K562 (cell line): ENCODE results near the gene TARS3. TPM values are rescaled to one million over a fixed set of nuclear protein-coding genes. Genes with fewer than 3 reads are reported as not detected.

ENCODE experiments used
- BDP1 ChIP-seq: IDR thresholded peaks from 3 replicates; pipeline ENCODE4 v1.6.1; 2011; ENCODE audit not compliant: insufficient read length, insufficient read depth
- CHD2 ChIP-seq: IDR thresholded peaks from 2 replicates; pipeline ENCODE4 v1.6.1; 2011; ENCODE audit warnings: low read depth, low read length
- E2F4 ChIP-seq: sonication (generic); formaldehyde crosslinking; IDR thresholded peaks from 2 replicates; pipeline ENCODE4 v1.8.0; 2022; ENCODE audit warnings: mild to moderate bottlenecking, low read depth, missing genetic modification reagents
- EP400 ChIP-seq: fragments of 450-650 bp; IDR thresholded peaks from 2 replicates; pipeline ENCODE4 v1.6.1; 2017; ENCODE audit warnings: antibody characterized with exemption, mild to moderate bottlenecking, moderate library complexity
- HMBOX1 ChIP-seq: sonication (generic); IDR thresholded peaks from 2 replicates; pipeline ENCODE4 v1.6.1; 2016
- LARP7 ChIP-seq: fragments of 450-650 bp; IDR thresholded peaks from 2 replicates; pipeline ENCODE4 v1.6.1; 2016
- MEIS2 ChIP-seq: fragments of 450-650 bp; IDR thresholded peaks from 2 replicates; pipeline ENCODE4 v1.6.1; 2014; ENCODE audit warnings: mild to moderate bottlenecking; ENCODE audit not compliant: partially characterized antibody
- MXD1 ChIP-seq: fragments of 250-450 bp; sonication (Bioruptor Pico); IDR thresholded peaks from 2 replicates; pipeline ENCODE4 v1.8.0; 2021; ENCODE audit warnings: borderline replicate concordance, mild to moderate bottlenecking, moderate library complexity; ENCODE audit not compliant: poor library complexity, severe bottlenecking
- POLR2G ChIP-seq: fragments of 200-400 bp; formaldehyde crosslinking; IDR thresholded peaks from 2 replicates; pipeline ENCODE4 v1.6.1; 2017; ENCODE audit warnings: low read depth, mild to moderate bottlenecking, antibody characterized with exemption, low read length, moderate library complexity
- SNIP1 ChIP-seq: fragments of 450-650 bp; IDR thresholded peaks from 2 replicates; pipeline ENCODE4 v1.7.1; 2017; ENCODE audit warnings: low read depth, mild to moderate bottlenecking
- STAT5B ChIP-seq: fragments of 250-450 bp; sonication (Bioruptor Pico); IDR thresholded peaks from 2 replicates; pipeline ENCODE4 v1.8.0; 2021; ENCODE audit warnings: mild to moderate bottlenecking, inconsistent platforms
- TAF1 ChIP-seq: IDR thresholded peaks from 2 replicates; pipeline ENCODE4 v1.6.1; 2011; ENCODE audit warnings: mild to moderate bottlenecking, low read length, moderate library complexity; ENCODE audit not compliant: insufficient read depth, control insufficient read depth, severe bottlenecking; ENCODE audit errors: extremely low read depth
- ZNF449 ChIP-seq: fragments of 250-450 bp; sonication (Bioruptor Pico); IDR thresholded peaks from 2 replicates; pipeline ENCODE4 v1.8.0; 2022; ENCODE audit warnings: moderate library complexity, mild to moderate bottlenecking, inconsistent platforms
- ZNF77 ChIP-seq: fragments of 250-450 bp; sonication (Bioruptor Pico); IDR thresholded peaks from 2 replicates; pipeline ENCODE4 v1.5.0; 2020
- polyA plus RNA-seq, 8 experiments: library from polyadenylated mRNA; depleted of rRNA in 4 of 8; stranded (reverse) in 5 of 8; unstranded in 3 of 8; fragments of >200 nt; fragmentation: Nextera tagmentation in 2 of 8; fragmentation: Illumina TruSeq in 1 of 8; extraction: Ambion mirVana in 2 of 8; extraction: Trizol in 1 of 8; gene quantifications; 2 replicates each; pipeline versions ENCODE4 v1.2.1 to v1.2.3, GENCODE V29; 2011 to 2014; ENCODE audit warnings: inconsistent platforms in 1 of 8, missing spikeins in 1 of 8
- total RNA-seq, 7 experiments: library from RNA; depleted of rRNA in 6 of 7; stranded (reverse); fragments of >200 nt in 6 of 7; fragmentation: Illumina TruSeq in 2 of 7; extraction: Trizol in 2 of 7; gene quantifications; 2 replicates each; pipeline versions ENCODE4 v1.2.1 to v1.2.3, GENCODE V29; 2011 to 2021; ENCODE audit warnings: low replicate concordance in 1 of 7

TARS3 gene
- total and polyA plus RNA-seq, 9 of the 15 experiments (the other 6 are each of a cell fraction or from before 2014, with no cell fraction given): 2.1 to 14.7 (median 9.8) TPM

- TF ChIP-seq E2F4 (CRISPR knock-in tag): 0 out of 2 replicates have a peak, but pooled peaks have one; percentile 11
- no peak for TF ChIP-seq LARP7
- TF ChIP-seq HMBOX1: no peak
- no peak for TF ChIP-seq MEIS2
- no peak for TF ChIP-seq STAT5B (CRISPR knock-in tag)
- TF ChIP-seq POLR2G: peak; percentile 97
- TF ChIP-seq ZNF449 (CRISPR knock-in tag): no peak
- TF ChIP-seq SNIP1: no peak
- no peak for TF ChIP-seq MXD1 (CRISPR knock-in tag)
- TF ChIP-seq BDP1: no peak
- TF ChIP-seq CHD2: peak; percentile 87
- no peak for TF ChIP-seq ZNF77
- TF ChIP-seq TAF1: peak; percentile 68
- TF ChIP-seq EP400: peak; percentile 53; the same call in 1 of the 2 replicates
- TF ChIP-seq, all 486 proteins: peak for 129
These were observed at the start of gene TARS3 (continued) for GRCh38 chr15:101723874-101724674.
